ENCODE data around the gene AUTS2.

The AUTS2 gene

DNA sequence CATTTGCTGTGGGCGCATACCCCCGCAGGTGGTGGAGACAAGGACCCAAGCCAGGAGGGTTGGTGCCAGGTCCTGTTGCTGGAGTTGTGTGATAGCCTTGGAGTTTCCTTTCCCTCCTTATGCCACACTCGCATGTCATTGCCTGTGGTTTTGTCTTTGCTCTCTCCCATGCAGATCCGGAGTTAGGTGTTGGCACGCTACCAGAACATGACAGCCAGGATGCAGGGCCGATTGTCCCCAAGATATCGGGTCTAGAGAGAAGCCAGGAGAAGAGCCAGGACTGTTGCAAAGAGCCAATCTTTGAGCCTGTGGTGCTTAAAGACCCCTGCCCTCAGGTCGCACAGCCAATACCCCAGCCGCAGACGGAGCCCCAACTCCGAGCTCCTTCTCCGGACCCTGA lies 1164.4 kb downstream of the AUTS2 start (continued):
- TF ChIP-seq, protein P1, sequence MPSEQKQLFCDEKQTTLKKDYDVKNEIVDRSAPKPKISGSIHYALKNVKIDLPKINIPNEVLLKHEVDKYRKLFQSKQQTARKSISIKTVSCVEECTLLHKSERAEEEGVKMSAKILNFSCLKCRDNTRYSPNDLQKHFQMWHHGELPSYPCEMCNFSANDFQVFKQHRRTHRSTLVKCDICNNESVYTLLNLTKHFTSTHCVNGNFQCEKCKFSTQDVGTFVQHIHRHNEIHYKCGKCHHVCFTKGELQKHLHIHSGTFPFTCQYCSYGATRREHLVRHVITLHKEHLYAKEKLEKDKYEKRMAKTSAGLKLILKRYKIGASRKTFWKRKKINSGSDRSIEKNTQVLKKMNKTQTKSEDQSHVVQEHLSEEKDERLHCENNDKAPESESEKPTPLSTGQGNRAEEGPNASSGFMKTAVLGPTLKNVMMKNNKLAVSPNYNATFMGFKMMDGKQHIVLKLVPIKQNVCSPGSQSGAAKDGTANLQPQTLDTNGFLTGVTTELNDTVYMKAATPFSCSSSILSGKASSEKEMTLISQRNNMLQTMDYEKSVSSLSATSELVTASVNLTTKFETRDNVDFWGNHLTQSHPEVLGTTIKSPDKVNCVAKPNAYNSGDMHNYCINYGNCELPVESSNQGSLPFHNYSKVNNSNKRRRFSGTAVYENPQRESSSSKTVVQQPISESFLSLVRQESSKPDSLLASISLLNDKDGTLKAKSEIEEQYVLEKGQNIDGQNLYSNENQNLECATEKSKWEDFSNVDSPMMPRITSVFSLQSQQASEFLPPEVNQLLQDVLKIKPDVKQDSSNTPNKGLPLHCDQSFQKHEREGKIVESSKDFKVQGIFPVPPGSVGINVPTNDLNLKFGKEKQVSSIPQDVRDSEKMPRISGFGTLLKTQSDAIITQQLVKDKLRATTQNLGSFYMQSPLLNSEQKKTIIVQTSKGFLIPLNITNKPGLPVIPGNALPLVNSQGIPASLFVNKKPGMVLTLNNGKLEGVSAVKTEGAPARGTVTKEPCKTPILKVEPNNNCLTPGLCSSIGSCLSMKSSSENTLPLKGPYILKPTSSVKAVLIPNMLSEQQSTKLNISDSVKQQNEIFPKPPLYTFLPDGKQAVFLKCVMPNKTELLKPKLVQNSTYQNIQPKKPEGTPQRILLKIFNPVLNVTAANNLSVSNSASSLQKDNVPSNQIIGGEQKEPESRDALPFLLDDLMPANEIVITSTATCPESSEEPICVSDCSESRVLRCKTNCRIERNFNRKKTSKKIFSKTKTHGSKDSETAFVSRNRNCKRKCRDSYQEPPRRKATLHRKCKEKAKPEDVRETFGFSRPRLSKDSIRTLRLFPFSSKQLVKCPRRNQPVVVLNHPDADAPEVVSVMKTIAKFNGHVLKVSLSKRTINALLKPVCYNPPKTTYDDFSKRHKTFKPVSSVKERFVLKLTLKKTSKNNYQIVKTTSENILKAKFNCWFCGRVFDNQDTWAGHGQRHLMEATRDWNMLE (tag by site-specific recombination; conservative IDR thresholded peaks at IDR 0.05; ENCODE audit: low read depth) = no peak

DNA sequence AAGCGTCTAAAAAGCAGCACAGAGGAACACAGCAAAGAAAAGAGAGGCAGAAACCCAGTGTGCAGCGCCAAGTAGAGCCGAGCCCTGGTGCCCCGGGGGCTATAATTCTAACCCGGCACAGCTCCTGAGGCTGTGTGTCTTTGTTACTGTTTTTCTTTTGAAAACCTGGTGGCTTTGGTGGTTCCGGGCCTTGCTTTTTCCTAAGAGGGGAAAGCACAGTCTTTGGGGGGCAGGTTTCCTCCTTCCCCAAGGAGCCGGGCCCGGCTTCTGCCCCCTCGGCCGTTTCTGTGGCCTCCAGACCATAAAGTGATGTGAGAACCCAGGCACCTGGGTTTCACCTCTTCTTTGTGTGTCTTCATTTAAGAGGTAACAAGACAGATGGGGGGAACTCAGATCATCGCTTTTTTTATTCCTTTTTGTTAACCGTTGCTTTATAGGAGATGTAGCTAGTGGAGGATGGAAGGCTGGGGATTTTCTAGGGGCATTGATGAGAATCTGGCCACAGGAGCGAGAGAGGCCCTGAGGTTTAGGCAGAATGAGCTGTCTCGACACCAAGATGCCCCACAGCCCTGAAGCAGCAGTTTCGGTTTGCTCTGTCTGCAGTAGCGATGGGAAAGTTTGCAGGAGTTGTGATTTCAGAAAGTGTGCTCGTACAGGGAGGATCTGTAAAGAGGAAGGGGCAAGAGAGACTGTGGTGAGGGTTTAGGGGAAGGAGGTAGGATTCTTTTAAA lies 1165.9 kb downstream of the AUTS2 start:
- Histone ChIP-seq H3K9me3 (ENCODE audit: control insufficient read depth, insufficient read depth, low read depth, low read length) (no peaks in the 10 kb centered on the region), H3K4me3 (ENCODE audit: low read depth, low read length) (no peak overlapping the region), H3K4me1 (ENCODE audit: control insufficient read depth, insufficient read depth, low read length) (no peaks in the 10 kb centered on the region), H3K27ac (ENCODE audit: extremely low read depth, low read depth, low read length) (no peak overlapping the region), H3K36me3 (ENCODE audit: control insufficient read depth in 2 of 2, insufficient read depth in 1 of 2, low read length in 2 of 2) (peaks cover 13 to 37% of the 10 kb centered on the region in 2 experiments)
- ChIA-PET POLR2A (no interaction called here), CTCF (no interaction called here)
- TF ChIP-seq ZNF433 (tag by site-specific recombination; IDR thresholded peaks at IDR 0.05; ENCODE audit: low read depth) = no peak
- TF ChIP-seq ZNF311 (tag by site-specific recombination; IDR thresholded peaks at IDR 0.05; ENCODE audit: borderline replicate concordance) = no peak
- TF ChIP-seq ZNF701 (tag by site-specific recombination; IDR thresholded peaks at IDR 0.05) = no peak
- TF ChIP-seq, protein P2, sequence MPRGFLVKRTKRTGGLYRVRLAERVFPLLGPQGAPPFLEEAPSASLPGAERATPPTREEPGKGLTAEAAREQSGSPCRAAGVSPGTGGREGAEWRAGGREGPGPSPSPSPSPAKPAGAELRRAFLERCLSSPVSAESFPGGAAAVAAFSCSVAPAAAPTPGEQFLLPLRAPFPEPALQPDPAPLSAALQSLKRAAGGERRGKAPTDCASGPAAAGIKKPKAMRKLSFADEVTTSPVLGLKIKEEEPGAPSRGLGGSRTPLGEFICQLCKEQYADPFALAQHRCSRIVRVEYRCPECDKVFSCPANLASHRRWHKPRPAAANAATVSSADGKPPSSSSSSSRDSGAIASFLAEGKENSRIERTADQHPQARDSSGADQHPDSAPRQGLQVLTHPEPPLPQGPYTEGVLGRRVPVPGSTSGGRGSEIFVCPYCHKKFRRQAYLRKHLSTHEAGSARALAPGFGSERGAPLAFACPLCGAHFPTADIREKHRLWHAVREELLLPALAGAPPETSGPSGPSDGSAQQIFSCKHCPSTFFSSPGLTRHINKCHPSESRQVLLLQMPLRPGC (tag by site-specific recombination; IDR thresholded peaks at IDR 0.05) = no peak
- no peak for TF ChIP-seq ZNF324 (tag by site-specific recombination; IDR thresholded peaks at IDR 0.05)
- TF ChIP-seq ZNF658 (tag by site-specific recombination; IDR thresholded peaks at IDR 0.05) = no peak
- TF ChIP-seq, protein P3, sequence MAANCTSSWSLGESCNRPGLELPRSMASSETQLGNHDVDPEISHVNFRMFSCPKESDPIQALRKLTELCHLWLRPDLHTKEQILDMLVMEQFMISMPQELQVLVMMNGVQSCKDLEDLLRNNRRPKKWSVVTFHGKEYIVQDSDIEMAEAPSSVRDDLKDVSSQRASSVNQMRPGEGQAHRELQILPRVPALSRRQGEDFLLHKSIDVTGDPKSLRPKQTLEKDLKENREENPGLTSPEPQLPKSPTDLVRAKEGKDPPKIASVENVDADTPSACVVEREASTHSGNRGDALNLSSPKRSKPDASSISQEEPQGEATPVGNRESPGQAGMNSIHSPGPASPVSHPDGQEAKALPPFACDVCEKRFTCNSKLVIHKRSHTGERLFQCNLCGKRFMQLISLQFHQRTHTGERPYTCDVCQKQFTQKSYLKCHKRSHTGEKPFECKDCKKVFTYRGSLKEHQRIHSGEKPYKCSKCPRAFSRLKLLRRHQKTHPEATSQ (tag by site-specific recombination; IDR thresholded peaks at IDR 0.05) = no peak
- TF ChIP-seq KLF1 (tag by site-specific recombination; IDR thresholded peaks at IDR 0.05) = no peak
- TF ChIP-seq, protein P4, sequence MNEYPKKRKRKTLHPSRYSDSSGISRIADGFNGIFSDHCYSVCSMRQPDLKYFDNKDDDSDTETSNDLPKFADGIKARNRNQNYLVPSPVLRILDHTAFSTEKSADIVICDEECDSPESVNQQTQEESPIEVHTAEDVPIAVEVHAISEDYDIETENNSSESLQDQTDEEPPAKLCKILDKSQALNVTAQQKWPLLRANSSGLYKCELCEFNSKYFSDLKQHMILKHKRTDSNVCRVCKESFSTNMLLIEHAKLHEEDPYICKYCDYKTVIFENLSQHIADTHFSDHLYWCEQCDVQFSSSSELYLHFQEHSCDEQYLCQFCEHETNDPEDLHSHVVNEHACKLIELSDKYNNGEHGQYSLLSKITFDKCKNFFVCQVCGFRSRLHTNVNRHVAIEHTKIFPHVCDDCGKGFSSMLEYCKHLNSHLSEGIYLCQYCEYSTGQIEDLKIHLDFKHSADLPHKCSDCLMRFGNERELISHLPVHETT (tag by site-specific recombination; IDR thresholded peaks at IDR 0.05) = no peak
- TF ChIP-seq ZNF114 (tag by site-specific recombination; IDR thresholded peaks at IDR 0.05) = no peak
- no peak for TF ChIP-seq YY1 (tag by site-specific recombination; IDR thresholded peaks at IDR 0.05)
- no peak for TF ChIP-seq ZNF707 (tag by site-specific recombination; IDR thresholded peaks at IDR 0.05)
- TF ChIP-seq, protein P5, sequence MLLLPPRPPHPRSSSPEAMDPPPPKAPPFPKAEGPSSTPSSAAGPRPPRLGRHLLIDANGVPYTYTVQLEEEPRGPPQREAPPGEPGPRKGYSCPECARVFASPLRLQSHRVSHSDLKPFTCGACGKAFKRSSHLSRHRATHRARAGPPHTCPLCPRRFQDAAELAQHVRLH (tag by site-specific recombination; IDR thresholded peaks at IDR 0.05) = no peak
- TF ChIP-seq, protein P6, sequence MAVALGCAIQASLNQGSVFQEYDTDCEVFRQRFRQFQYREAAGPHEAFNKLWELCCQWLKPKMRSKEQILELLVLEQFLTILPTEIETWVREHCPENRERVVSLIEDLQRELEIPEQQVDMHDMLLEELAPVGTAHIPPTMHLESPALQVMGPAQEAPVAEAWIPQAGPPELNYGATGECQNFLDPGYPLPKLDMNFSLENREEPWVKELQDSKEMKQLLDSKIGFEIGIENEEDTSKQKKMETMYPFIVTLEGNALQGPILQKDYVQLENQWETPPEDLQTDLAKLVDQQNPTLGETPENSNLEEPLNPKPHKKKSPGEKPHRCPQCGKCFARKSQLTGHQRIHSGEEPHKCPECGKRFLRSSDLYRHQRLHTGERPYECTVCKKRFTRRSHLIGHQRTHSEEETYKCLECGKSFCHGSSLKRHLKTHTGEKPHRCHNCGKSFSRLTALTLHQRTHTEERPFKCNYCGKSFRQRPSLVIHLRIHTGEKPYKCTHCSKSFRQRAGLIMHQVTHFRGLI (tag by site-specific recombination; IDR thresholded peaks at IDR 0.05) = no peak
